NOMO-1 (cell line): ENCODE measurements around the gene ZBED1.
"Not testable (repeated sequence)": the region's sequence is repeated elsewhere in the genome, so short reads cannot be mapped to it uniquely, and the experiment has no call there.

ENCODE experiments used
- DNase-seq, 2 experiments: peaks; one replicate each; lab custom pipeline; 2025; ENCODE audit not compliant: unreplicated experiment in 2 of 2; lab: John Stamatoyannopoulos, UW

Gene ZBED1

GRCh38 chrX:2500803-2501558 lies at the start of gene ZBED1, which contains the start of gene DHRSX:
ZBED1 (minus strand) TSS chrX:2500976; CDS start chrX:2490719, 10,257 bp downstream.
DHRSX (minus strand) TSS chrX:2500976; CDS start chrX:2500925, 51 bp downstream.
- no peak for DNase-seq

- DNase-seq = no peak
Observed at GRCh38 chrX:2549876-2550275, 49.1 kb upstream of the ZBED1 start.

DNA sequence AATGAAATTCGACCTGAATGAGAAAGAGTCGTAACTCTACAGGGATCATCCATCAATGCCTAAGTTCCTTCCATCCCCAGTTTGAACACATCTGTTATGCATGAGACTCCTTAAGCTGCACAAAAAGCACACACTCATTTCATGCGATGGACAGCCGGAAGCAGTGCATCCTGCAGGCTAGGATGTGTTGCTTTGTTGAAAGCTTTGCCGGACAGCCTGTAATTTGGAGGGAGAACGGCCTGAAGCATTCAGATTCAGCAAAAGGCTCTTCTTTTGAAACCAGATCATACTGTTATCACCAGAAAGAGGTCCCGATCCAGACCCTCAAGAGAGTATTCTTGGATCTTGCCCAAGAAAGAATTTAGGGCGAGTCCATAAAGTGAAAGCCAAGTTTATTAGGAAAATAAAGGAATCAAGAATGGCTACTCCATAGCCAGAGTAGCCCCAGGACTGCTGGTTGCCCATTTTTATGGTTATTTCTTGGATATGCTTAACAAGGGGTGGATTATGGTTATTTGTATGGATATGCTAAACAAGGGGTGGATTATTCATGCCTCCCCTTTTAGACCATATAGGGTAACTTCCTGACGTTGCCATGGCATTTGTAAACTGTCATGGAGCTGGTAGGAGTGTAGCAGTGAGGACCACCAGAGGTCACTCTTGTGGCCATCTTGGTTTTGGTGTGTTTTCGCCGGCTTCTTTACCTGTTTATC lies 48.1 kb upstream of the ZBED1 start:
- DNase-seq = no peak

DNA sequence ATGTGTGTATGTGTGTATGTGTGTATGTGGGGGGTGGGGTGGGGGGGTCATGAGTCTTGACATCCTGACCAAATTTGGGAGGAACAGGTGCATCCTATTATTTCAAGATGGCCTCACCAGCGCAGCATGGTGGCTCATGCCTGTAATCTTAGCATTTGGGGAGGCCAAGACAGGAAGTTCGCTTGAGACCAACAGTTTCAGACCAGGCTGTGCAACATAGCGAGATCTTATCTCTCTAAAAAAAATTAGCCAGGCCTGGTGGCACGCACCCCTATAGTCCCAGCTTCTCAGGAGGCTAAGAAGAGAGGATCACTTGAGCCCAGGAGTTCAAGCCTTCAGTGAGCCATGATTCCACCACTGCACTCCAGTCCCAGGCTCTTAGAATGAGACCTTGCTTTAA lies 47.0 kb upstream of the ZBED1 start:
- DNase-seq = no peak

GRCh38 chrX:2546496-2546895 lies 45.7 kb upstream of the ZBED1 start:
- DNase-seq = no peak

DNA sequence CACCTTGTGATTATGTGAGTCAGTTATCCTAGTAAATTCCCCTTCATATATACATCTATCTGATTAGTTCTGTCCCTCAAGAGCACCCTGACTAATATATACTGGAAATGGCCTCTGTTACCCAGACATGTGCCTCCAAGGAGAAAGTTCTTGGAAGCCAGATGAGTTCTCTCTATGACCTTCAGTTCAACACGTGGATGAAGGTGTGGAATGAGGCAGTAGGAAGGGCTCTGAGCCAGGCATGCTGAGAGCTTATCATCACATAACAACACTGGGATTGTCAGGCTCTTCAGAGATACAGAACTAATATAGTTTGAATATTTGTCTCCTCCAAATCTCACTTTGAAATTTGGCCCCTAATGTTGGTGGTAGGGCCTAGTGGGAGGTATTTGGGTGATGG lies 44.4 kb upstream of the ZBED1 start:
- no peak for DNase-seq

DNA sequence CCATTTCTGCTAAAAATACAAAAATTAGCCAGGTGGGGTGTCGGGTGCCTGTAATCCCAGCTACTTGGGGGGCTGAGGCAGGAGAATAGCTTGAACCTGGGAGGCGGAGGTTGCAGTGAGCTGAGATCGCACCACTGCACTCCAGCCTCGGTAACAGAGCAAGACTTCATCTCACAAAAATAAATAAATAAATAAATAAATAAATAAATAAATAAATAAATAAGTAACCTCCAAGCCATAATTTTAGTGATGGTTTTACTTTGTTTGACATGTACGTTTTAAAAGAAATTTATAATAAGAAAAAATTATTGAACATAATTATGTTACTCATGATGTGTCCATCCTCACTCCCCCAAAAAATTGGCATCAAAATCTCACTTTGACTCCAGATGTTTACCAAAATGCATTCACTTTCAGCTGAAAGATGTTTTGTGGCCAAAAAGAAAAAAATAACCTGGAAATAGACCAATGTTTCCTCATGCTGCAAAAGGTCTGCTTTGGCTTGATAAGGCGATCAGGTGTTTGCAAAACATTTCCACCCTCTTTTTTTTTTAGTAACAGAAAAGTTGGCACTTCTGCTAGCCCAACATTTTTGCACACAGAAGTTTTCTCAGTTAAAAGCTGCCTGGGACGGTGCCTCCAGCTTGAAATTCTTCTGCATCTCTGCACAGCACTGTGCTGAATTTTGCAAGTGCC lies 42.2 kb upstream of the ZBED1 start:
- DNase-seq = no peak

DNA sequence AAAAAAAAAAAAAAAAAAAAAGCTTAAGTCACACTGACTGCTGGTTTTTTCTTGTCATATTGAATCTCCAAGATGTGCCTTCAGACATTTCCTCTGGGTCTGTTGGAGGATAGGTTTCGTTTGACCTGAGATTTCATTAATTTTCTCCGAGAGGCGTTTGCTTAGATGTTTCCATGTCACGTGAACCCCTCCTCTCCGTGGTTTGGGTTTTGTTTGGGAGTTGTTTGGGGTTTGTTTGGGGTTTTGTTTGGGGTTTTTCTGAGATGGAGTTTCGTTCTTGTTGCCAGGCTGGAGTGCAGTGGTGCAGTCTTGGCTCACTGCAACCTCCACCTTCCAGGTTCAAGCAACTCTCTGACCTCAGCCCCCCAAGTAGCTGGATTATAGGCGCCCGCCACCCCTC lies 40.8 kb upstream of the ZBED1 start:
- no peak for DNase-seq

- DNase-seq = no peak
Observed at GRCh38 chrX:2540426-2540947, 39.7 kb upstream of the ZBED1 start.

GRCh38 chrX:2539586-2539985 lies 38.8 kb upstream of the ZBED1 start:
- DNase-seq = no peak

- DNase-seq = no peak
Observed at GRCh38 chrX:2538031-2538757, 37.4 kb upstream of the ZBED1 start.

DNA sequence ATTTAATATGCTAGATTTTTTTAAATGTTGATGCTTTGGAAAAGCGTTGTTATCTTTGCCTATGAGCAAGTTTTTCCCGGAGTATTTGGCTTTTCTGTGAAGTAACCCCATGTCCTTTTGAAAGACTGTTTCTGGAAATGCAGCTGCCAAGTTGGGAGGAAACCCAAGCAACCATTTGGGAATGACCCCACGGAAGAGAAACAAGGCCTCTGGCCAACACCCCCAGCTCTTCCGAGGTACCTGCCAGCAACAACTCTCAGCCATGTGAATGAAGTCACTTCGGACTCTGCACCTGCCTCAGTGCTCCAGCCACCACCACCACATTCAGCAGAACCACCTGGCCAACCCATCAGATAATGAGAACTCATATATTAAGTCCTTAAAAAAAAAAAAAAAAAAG lies 36.2 kb upstream of the ZBED1 start:
- DNase-seq = no peak

DNA sequence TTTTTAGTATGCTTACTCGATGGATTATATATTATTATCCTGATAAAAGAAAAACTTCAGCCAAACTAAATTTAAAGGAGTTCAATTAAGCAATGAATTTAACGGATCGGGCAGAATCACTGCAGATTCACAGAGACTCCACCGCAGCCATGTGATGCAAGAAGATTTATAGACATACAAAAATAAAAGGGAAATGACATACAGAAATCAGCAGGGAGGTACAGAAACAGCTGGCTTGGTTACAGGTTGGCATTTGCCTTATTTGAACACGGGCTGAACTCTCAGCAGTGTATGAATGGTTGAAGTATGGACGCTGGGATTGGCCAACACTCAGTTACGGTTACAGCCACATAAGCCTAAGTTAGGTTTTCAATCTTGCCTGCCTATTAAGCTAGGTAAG lies 35.4 kb upstream of the ZBED1 start:
- peak; percentile 11 to 58 for DNase-seq

DNA sequence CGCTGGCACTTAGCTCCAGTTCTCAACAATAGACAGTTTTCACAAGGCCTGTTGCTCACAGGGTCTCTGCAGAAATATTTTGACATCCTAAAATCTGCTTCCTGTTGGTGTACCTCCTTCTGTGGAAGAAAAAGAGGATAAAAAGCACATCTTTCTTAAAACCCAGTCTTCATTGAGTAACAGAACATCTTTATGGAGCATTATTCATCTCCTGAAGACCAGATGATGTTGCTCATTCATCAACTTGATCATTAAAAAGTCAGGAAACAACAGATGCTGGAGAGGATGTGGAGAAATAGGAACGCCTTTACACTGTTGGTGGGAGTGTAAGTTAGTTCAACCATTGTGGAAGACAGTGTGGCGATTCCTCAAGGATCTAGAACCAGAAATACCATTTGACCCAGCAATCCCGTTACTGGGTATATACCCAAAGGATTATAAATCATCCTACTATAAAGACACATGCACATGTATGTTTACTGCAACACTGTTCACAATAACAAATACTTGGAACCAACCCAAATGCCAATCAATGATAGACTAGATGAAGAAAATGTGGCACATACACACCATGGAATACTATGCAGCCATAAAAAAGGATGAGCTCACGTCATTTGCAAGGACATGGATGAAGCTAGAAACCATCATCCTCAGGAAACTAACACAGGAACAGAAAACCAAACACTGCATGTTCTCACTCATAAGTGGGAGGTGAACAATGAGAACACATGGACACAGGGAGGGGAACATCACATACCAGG lies 33.7 kb upstream of the ZBED1 start:
- not testable (repeated sequence) for DNase-seq

GRCh38 chrX:2533424-2533823 lies 32.6 kb upstream of the ZBED1 start:
- DNase-seq = no peak

DNA sequence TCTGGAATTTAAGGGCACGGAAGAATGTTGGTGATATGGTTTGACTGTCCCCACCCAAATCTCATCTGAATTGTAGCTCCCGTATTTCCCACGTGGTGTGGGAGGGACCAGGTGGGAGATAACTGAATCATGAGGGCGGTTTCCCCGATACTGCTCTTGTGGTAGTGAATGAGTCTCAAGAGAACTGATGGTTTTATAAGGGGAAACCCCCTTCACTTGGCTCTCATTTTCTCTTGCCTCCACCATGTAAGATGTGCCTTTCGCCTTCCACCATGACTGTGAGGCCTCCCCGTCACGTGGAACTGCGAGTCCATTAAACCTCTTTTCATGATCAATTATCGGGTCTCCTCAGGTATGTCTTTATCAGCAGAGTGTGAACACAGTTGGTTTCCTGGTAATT lies 25.6 kb upstream of the ZBED1 start:
- DNase-seq = no peak

DNA sequence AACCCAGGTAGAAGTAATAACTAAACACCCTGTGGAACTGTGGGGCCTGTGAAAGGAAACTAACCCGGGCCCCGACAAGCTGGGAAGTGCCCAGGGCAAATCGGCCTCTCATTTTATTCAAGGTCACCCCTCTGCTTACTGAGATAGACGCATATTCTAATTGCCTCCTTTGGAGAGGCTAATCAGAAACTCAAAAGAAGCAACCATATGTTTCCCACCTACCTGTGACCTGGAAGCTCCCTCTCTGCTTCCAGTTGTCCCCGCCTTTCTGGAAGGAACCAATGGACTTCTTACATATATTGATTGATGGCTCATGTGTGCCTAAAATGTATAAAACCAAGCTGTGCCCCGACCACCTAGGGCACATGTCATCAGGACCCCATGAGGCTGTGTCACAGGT lies 23.1 kb upstream of the ZBED1 start:
- DNase-seq = no peak

GRCh38 chrX:2521927-2522386 lies 21.2 kb upstream of the ZBED1 start:
- no peak for DNase-seq

GRCh38 chrX:2521092-2521926 lies 20.5 kb upstream of the ZBED1 start:
- no peak for DNase-seq
